Upper lobe of left lung (tissue), 4 donors: ENCODE results near the gene KRT82.

ENCODE experiments used
- POLR2A ChIP-seq, 4 donors: fragments of 450-650 bp; IDR thresholded peaks; one replicate each; pipeline ENCODE4 v1.5.1; 2016 to 2017; ENCODE audit warnings: antibody characterized with exemption in 4 of 4, mild to moderate bottlenecking in 2 of 4
- TF ChIP-seq, protein P1 (sequence below), 6 experiments: fragments of 450-650 bp in 4 of 6; fragments of 200-600 bp in 2 of 6; sonication (generic) in 2 of 6; IDR thresholded peaks; one replicate each; pipeline ENCODE4 v1.5.1; 2016 to 2019; ENCODE audit warnings: antibody characterized with exemption in 6 of 6

DNA sequence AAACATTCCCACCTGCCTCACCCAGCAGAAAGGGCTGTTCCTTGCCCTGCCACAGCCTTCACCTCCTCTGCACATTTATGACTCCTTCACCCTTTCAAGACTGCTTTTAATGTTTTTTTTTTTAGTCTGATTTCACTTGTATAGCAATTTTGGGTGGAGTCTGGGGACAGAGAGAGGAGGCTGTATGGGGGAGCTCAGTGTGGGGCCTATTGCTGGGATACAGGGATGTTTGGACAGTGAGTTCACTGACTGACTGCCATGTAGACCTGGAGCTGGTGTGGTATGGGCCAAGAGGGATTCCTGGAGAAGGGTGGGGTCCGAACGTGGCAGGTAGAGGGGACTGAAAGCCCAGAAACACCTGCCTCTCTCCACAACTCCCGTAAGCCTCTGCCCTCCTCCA lies 36.9 kb downstream of the KRT82 start:
- TF ChIP-seq, protein P1, sequence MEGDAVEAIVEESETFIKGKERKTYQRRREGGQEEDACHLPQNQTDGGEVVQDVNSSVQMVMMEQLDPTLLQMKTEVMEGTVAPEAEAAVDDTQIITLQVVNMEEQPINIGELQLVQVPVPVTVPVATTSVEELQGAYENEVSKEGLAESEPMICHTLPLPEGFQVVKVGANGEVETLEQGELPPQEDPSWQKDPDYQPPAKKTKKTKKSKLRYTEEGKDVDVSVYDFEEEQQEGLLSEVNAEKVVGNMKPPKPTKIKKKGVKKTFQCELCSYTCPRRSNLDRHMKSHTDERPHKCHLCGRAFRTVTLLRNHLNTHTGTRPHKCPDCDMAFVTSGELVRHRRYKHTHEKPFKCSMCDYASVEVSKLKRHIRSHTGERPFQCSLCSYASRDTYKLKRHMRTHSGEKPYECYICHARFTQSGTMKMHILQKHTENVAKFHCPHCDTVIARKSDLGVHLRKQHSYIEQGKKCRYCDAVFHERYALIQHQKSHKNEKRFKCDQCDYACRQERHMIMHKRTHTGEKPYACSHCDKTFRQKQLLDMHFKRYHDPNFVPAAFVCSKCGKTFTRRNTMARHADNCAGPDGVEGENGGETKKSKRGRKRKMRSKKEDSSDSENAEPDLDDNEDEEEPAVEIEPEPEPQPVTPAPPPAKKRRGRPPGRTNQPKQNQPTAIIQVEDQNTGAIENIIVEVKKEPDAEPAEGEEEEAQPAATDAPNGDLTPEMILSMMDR (IDR thresholded peaks at IDR 0.05) = no peak
- TF ChIP-seq POLR2A (IDR thresholded peaks at IDR 0.05) = no peak
